Measurements from ENCODE around the gene MAGI2.

Gene MAGI2

GRCh38 chr7:78835897-78836296, 617.6 kb downstream of the MAGI2 start:
- DNase-seq (ENCODE audit: low read depth in 3 of 3, low spot score in 1 of 3) = no peak

- no peak for DNase-seq (ENCODE audit: low read depth in 3 of 3, low spot score in 1 of 3)
These were observed 625.1 kb downstream of the MAGI2 start for GRCh38 chr7:78828317-78828716.

GRCh38 chr7:78803501-78804127, 649.9 kb downstream of the MAGI2 start:
- DNase-seq (ENCODE audit: low read depth in 3 of 3, low spot score in 1 of 3) = no peak

GRCh38 chr7:78794101-78794500, 659.4 kb downstream of the MAGI2 start:
- DNase-seq (ENCODE audit: low read depth in 3 of 3, low spot score in 1 of 3) = no peak

GRCh38 chr7:78792624-78793023, 660.8 kb downstream of the MAGI2 start:
- DNase-seq (ENCODE audit: low read depth in 3 of 3, low spot score in 1 of 3) = no peak

GRCh38 chr7:78792006-78792405, 661.5 kb downstream of the MAGI2 start:
- no peak for DNase-seq (ENCODE audit: low read depth in 3 of 3, low spot score in 1 of 3)

- no peak for DNase-seq (ENCODE audit: low read depth in 3 of 3, low spot score in 1 of 3)
These were observed 665.0 kb downstream of the MAGI2 start for GRCh38 chr7:78788464-78788863.

GRCh38 chr7:78787854-78788253, 665.6 kb downstream of the MAGI2 start:
- DNase-seq (ENCODE audit: low read depth in 3 of 3, low spot score in 1 of 3) = no peak

- DNase-seq (ENCODE audit: low read depth in 3 of 3, low spot score in 1 of 3) = no peak
These were observed 667.4 kb downstream of the MAGI2 start for GRCh38 chr7:78786055-78786454.

- DNase-seq (ENCODE audit: low read depth in 3 of 3, low spot score in 1 of 3) = no peak
These were observed 670.1 kb downstream of the MAGI2 start for GRCh38 chr7:78783179-78783962.

GRCh38 chr7:78780560-78780959, 672.9 kb downstream of the MAGI2 start:
- no peak for DNase-seq (ENCODE audit: low read depth in 3 of 3, low spot score in 1 of 3)

GRCh38 chr7:78779788-78780187, 673.7 kb downstream of the MAGI2 start:
- DNase-seq (ENCODE audit: low read depth in 3 of 3, low spot score in 1 of 3) = no peak

- DNase-seq (ENCODE audit: low read depth in 3 of 3, low spot score in 1 of 3) = no peak
These were observed 675.6 kb downstream of the MAGI2 start for GRCh38 chr7:78777829-78778228.

GRCh38 chr7:78770422-78771410, 682.8 kb downstream of the MAGI2 start:
- DNase-seq (ENCODE audit: low read depth in 3 of 3, low spot score in 1 of 3) = no peak

- no peak for DNase-seq (ENCODE audit: low read depth in 3 of 3, low spot score in 1 of 3)
These were observed 683.9 kb downstream of the MAGI2 start for GRCh38 chr7:78769481-78770101.

GRCh38 chr7:78768859-78769258, 684.6 kb downstream of the MAGI2 start:
- no peak for DNase-seq (ENCODE audit: low read depth in 3 of 3, low spot score in 1 of 3)

GRCh38 chr7:78765943-78766729, 687.3 kb downstream of the MAGI2 start:
- no peak for DNase-seq (ENCODE audit: low read depth in 3 of 3, low spot score in 1 of 3)

- no peak for DNase-seq (ENCODE audit: low read depth in 3 of 3, low spot score in 1 of 3)
These were observed 688.9 kb downstream of the MAGI2 start for GRCh38 chr7:78764571-78764970.

- DNase-seq (ENCODE audit: low read depth in 3 of 3, low spot score in 1 of 3) = no peak
These were observed 690.8 kb downstream of the MAGI2 start for GRCh38 chr7:78762625-78763024.

GRCh38 chr7:78760620-78761355, 692.7 kb downstream of the MAGI2 start:
- no peak for DNase-seq (ENCODE audit: low read depth in 3 of 3, low spot score in 1 of 3)

All from stimulated activated CD4-positive, alpha-beta T cell treated with anti-CD3 and anti-CD28 coated beads, TNF-alpha, amount 100 ng/mL, for 1 hour (primary cell).